ENCODE data around the gene PPP1CC.

The PPP1CC gene

GRCh38 chr12:110744601-110745264, 2.0 kb upstream of the PPP1CC start:
- Histone ChIP-seq H3K27me3 (ENCODE audit: insufficient read depth, low read length, poor library complexity, severe bottlenecking) (peaks cover 7% of the 10 kb centered on the region), H3K79me2 (ENCODE audit: insufficient read depth, low read length) (peaks cover 40% of the 10 kb centered on the region), H3K9ac (ENCODE audit: low read depth, low read length, poor library complexity, severe bottlenecking) (no peak overlapping the region), H3K9me2 (replicated peaks; ENCODE audit: low read depth, low read length) (no peaks in the 10 kb centered on the region), H3K36me3 (ENCODE audit: insufficient read depth, low read length) (no peaks in the 10 kb centered on the region), H3K4me2 (ENCODE audit: low read depth, low read length, poor library complexity, severe bottlenecking) (no peak overlapping the region), H3K9me3 (ENCODE audit: insufficient read depth, low read depth, low read length) (no peaks in the 10 kb centered on the region), H3K4me3 (ENCODE audit: low read length, poor library complexity, severe bottlenecking) (no peak overlapping the region), H2AFZ (ENCODE audit: low read length) (no peak overlapping the region), H3F3A (ENCODE audit: low read depth) (no peaks in the 10 kb centered on the region), H3K4me1 (ENCODE audit: insufficient read depth, low read length, poor library complexity, severe bottlenecking) (peaks cover 28% of the 10 kb centered on the region), H4K20me1 (ENCODE audit: insufficient read depth, low read length, poor library complexity, severe bottlenecking) (peaks cover 25% of the 10 kb centered on the region)
- TF ChIP-seq EZH2phosphoT487 (IDR thresholded peaks at IDR 0.05; ENCODE audit: borderline replicate concordance), result no peak
- TF ChIP-seq CTCF (conservative IDR thresholded peaks at IDR 0.05; ENCODE audit: low read length), result no peak

GRCh38 chr12:110744151-110744571, 1.5 kb upstream of the PPP1CC start:
- Histone ChIP-seq H3K79me2 (ENCODE audit: insufficient read depth, low read length) (peaks cover 45% of the 10 kb centered on the region), H3K9me2 (replicated peaks; ENCODE audit: low read depth, low read length) (no peaks in the 10 kb centered on the region), H3K9ac (ENCODE audit: low read depth, low read length, poor library complexity, severe bottlenecking) (no peak overlapping the region), H3K27me3 (ENCODE audit: insufficient read depth, low read length, poor library complexity, severe bottlenecking) (peaks cover 7% of the 10 kb centered on the region), H3K4me2 (ENCODE audit: low read depth, low read length, poor library complexity, severe bottlenecking) (peak overlapping the region; percentile 80), H3F3A (ENCODE audit: low read depth) (no peaks in the 10 kb centered on the region), H3K4me3 (ENCODE audit: low read length, poor library complexity, severe bottlenecking) (no peak overlapping the region), H2AFZ (ENCODE audit: low read length) (no peak overlapping the region), H4K20me1 (ENCODE audit: insufficient read depth, low read length, poor library complexity, severe bottlenecking) (peaks cover 31% of the 10 kb centered on the region), H3K4me1 (ENCODE audit: insufficient read depth, low read length, poor library complexity, severe bottlenecking) (peaks cover 33% of the 10 kb centered on the region), H3K36me3 (ENCODE audit: insufficient read depth, low read length) (no peaks in the 10 kb centered on the region), H3K9me3 (ENCODE audit: insufficient read depth, low read depth, low read length) (no peaks in the 10 kb centered on the region)
- TF ChIP-seq CTCF (conservative IDR thresholded peaks at IDR 0.05; ENCODE audit: low read length) (no peak), EZH2phosphoT487 (IDR thresholded peaks at IDR 0.05; ENCODE audit: borderline replicate concordance) (no peak)

GRCh38 chr12:110743571-110744093, 941 bp upstream of the PPP1CC start:
- Histone ChIP-seq H3F3A (ENCODE audit: low read depth) (no peaks in the 10 kb centered on the region), H3K9me2 (replicated peaks; ENCODE audit: low read depth, low read length) (no peaks in the 10 kb centered on the region), H3K4me1 (ENCODE audit: insufficient read depth, low read length, poor library complexity, severe bottlenecking) (peaks cover 35% of the 10 kb centered on the region), H3K36me3 (ENCODE audit: insufficient read depth, low read length) (no peaks in the 10 kb centered on the region), H2AFZ (ENCODE audit: low read length) (peak overlapping the region; percentile 89), H3K27me3 (ENCODE audit: insufficient read depth, low read length, poor library complexity, severe bottlenecking) (peaks cover 7% of the 10 kb centered on the region), H3K9me3 (ENCODE audit: insufficient read depth, low read depth, low read length) (no peaks in the 10 kb centered on the region), H3K4me3 (ENCODE audit: low read length, poor library complexity, severe bottlenecking) (peak overlapping the region; percentile 74), H3K9ac (ENCODE audit: low read depth, low read length, poor library complexity, severe bottlenecking) (peak overlapping the region; percentile 96), H3K4me2 (ENCODE audit: low read depth, low read length, poor library complexity, severe bottlenecking) (peak overlapping the region; percentile 80), H4K20me1 (ENCODE audit: insufficient read depth, low read length, poor library complexity, severe bottlenecking) (peaks cover 36% of the 10 kb centered on the region), H3K79me2 (ENCODE audit: insufficient read depth, low read length) (peaks cover 51% of the 10 kb centered on the region)
- no peak for TF ChIP-seq CTCF (conservative IDR thresholded peaks at IDR 0.05; ENCODE audit: low read length)
